Fibroblast of peridontal ligament (primary cell): ENCODE measurements around the gene CD276.

Experiments
- DNase-seq: peaks from one replicate; pipeline ENCODE4 v3.0.0-alpha.2; 2010; ENCODE audit errors: extremely low read depth

CD276 gene

DNA sequence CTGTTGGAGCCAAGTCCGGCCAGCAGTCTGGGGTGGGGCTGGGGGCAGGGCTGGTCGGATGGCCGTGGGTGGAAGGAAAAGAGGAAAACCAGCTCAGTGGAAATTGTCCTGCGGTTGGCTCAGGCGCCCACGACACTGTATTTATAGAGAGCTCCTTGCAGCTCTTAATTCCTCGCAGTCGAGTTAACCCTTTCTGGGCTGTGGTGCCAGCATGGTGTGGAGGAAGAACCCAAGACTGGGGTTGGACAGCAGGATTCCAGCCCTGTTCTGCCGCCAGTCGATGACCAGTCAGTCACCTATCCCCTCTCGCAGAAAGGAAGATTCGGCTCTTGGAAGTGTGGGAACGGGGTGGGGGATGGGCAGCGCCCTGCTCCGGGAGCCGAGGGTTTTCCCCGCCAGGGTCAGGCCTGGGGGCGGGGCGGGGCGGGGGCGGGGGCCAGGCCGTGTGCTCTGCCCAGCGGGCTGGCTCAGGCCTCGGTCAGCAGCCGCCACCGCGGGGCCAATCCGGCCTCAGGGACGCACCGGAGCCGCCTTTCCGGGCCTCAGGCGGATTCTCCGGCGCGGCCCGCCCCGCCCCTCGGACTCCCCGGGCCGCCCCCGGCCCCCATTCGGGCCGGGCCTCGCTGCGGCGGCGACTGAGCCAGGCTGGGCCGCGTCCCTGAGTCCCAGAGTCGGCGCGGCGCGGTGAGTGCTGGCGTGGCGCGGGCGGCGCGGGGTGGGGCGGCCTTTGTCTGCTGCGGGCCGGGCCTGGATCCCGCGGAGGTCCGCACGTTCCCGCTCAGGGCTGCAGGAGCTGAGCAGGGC is at the start of gene CD276:
Gene CD276 (plus strand): TSS at position 607 of the 804 bp plus-strand sequence. CDS start 15,257 bp downstream, outside the sequence.
- DNase-seq = peak; percentile 58

DNA sequence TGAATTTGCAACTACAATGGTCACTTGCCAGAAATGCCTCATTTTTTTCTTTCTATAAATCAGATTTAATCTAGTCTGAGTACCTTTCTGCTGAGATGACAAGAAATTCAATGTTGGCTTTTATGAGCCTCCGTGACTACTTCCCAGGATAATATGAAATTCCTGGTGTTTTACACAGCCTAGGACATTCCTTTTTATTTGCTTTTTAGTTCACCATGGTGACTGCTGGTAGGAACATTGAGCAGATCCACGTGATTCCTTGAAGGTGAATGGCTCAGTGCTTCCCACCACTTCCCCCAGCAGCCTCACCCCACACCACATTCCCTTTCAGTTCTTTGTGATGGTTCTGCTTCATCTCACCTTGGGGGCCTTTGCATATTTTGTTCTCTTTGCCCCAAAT is 46.7 kb upstream of the CD276 start:
- no peak for DNase-seq

- DNase-seq = peak; percentile 62
Measured at GRCh38 chr15:73639464-73639863, 44.7 kb upstream of the CD276 start.

DNA sequence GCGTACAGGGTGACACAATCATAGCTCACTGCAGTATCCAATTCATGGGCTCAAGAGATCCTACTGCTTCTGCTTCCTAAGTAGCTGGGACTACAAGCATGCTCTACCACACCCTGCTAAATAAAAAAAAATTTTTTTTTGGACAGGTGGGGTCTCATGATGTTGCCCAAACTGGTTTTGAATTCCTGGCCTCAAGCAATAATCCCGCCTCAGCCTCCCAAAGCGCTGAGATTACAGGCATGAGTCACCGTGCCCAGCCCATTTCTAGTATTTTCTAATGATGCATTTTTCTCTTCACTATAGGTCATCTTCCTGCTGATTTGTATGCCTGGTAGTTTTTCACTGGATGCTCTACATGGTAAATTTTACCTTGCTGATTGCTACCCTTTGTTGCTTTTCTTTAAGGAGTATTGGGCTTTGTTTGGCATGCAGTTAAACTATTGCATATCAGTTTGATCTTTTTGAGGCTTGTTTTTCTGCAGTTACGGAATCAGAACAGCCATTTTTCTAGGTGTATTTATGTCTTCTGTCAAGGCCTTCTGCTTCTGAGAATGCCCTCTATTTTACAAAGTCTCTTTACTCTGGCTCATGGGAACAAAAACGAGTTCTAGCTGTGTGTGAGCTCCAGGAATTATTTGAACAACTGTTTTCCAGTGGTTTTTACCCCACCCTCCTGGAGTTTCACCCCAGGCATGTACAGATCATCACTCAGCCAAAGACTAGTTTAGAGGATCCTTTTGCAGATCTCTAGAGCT is 36.7 kb upstream of the CD276 start:
- no peak for DNase-seq

DNA sequence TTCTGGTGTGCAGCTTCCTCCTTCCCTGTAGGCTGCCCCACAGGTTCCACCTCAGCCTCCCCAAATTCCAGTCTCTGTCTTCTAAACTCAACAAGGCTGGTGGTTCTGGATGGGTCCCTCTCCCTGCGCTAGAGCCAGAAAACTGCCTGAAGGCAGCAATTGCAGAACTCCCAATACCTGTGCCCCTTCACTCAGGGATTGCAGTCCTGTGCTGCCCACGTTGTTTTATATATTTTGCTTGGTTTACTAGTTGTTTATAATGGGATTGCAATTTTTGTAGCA is 36.2 kb upstream of the CD276 start:
- DNase-seq = no peak

- DNase-seq = peak; percentile 59
Measured at GRCh38 chr15:73650416-73651126, 33.6 kb upstream of the CD276 start.

DNA sequence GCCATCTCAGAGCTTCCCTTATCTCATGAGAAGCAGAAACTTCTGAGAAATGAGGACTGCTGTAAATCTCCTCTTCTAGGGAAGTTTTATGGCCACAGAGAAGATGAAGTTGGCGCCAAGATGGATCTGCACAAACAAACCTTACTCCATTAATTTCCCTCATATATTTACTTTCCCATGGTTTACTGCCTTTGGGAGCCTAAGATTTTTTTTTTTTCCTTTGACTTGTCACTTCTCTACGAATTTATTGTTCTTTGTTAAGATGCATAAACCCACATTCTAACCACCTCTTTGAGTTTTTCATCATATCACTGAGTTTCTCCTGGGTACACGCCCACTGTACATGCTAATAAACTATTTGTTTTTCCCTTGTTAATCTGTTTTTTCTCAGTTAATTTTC is 29.5 kb upstream of the CD276 start:
- DNase-seq = no peak

- DNase-seq = no peak
Measured at GRCh38 chr15:73655724-73656123, 28.5 kb upstream of the CD276 start.

DNA sequence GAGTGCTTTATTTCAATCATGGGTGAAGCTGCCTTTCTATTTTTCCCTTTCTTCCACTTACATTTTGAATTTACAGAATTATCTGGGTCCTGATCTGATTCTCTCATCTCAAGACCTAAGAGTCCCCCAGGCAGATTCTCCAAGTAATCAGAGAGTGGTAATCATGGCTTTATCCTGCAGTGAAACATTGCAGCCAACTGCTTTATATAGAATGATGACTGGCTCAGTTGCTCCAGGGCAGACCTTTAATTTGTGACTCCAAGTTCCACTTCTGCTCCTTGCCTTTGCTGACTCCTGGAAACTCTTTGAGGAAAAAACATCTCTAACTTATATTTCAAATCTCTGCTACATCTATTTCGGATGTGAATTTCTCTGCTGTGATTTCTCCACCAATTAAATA is 25.5 kb upstream of the CD276 start:
- no peak for DNase-seq

- no peak for DNase-seq
Measured at GRCh38 chr15:73660455-73660854, 23.7 kb upstream of the CD276 start.

DNA sequence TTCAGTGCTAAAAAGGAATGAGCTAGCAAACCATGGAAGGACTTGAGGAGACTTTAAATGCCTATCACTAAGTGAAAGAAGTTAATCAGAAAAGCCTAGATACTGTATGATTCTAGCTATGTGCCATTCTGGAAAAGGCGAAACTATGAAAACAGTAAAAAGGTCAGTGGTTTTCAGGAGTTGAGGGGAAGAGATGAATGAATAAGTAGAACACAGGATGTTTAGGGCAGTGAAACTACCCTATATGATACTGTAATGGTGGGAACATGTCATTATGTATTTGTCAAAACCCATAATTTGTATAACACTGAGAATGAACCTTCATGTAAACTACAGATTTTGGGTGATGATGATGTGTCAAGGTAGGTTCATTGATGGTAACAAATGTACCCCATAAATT is 9.6 kb upstream of the CD276 start:
- DNase-seq = no peak

DNA sequence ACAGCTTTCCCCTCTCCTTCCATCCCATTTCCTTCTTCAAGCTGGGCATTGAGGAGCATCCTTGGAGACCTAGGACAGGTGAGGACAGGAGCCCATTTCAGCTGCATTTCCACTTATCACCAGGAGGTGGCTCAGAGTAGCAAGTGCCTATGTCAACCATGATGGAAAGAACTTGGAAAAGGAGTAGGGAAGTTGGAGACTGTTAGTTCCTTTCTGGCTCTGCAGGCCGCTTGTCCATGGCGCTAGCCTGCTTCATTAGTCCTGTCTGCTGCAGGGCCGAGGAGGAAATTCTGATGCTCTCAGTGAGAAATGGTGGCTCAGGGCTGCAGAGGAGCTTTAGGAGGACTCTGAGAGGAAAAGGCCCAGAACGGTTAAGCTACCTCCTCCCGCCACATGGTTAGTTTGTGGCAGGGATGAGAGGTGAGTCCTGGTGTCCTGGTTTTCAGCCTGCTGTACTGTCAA is 7.0 kb upstream of the CD276 start:
- peak; percentile 72 for DNase-seq

DNA sequence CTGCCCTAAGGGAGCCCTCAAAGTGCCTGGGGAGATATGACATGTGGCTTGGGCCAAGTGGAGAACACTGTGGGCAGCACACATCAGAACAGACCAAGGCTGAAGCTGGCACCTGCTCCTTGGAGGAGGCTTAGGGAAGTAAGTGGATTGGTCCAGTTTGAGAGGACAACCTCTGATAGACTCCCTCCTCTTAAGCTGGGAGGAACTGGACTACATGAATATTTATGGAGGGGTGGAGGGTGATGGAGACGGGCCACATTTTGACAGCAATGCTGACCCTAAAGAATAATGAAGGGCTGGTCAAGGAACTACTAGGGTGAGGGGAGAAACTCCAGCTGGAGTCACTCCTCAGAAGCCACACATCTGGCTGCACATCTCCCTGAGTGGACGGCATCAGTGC is 6.5 kb upstream of the CD276 start:
- DNase-seq = no peak

- no peak for DNase-seq
Measured at GRCh38 chr15:73678498-73678897, 5.7 kb upstream of the CD276 start.

GRCh38 chr15:73679180-73679579 is 5.0 kb upstream of the CD276 start:
- DNase-seq = no peak

DNA sequence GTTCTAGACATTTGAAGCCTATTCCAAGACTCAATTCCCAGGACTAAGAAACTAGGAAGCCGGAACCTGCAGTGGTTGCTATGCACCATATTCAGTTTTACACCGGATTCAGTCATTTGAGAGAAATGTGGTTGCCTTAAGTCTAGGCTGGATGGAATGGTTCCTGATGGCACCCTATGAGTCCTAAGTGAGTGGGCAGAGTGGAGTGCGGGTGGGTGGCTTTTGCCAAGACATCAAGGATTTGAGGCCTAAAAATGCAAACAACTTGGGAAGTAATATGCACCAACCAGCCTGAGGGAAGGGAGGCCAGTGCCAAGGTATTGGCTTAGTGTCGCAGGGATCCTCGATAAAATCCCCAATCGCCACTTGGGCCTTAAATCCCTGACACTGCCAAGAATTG is 4.2 kb upstream of the CD276 start:
- DNase-seq = no peak

GRCh38 chr15:73680549-73680948 is 3.6 kb upstream of the CD276 start:
- DNase-seq = no peak

GRCh38 chr15:73681063-73681462 is 3.1 kb upstream of the CD276 start:
- no peak for DNase-seq

DNA sequence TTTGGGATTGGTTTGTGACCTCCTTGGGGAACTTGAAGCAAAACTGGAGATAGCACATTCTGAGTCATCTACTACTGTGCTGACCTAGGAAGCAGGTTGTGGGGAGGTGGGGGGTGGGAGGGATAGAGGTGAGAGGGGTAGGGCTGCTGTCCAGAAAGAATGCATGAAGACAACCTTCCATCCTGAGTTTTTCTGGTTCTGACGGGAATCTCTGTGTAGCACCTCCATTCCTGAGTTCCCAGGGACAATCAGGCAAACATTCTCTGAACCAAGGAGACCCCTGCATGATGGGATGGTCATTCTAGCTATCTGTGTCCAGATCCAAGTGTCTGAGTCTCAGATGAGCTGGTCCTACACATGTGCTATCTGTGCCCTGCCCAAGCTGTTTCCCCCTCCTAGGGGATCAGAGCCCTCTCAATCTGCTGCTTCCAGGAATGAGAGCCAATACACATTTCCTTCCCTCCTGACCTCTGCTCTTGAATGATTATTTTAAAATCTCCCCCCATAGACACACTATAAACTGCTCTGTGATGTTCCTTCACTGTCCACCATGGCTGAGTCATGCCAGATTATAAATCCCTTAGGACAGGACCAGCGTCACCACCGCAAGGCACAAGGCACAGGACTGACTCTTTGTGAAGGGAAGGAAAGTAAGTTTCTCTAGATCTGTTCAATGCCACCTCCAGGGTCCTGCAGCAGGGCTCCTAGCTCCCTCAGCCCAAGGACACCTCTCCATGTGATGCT is 2.2 kb upstream of the CD276 start:
- DNase-seq = no peak

DNA sequence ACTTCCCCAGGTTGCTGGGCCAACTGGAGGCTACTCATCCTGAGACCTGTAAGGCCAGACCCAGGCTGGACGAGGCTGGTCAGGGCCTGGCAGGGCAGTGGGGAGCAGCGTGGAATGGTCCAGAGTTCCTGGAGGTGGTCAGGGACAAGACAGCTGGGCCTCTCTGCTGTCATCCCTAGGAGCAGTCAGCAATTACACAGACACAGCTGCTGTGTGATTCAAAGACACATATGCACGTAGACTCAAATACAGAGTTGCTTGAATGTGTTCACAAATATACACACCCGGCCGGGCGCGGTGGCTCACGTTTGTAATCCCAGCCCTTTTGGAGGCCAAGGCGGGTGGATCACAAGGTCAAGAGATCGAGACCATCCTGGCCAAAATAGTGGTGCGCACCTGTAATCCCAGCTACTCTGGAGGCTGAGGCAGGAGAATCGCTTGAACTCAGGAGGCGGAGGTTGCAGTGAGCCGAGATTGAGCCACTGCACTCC is 1.5 kb upstream of the CD276 start:
- no peak for DNase-seq

- DNase-seq = no peak
Measured at GRCh38 chr15:73683257-73683776, 866 bp upstream of the CD276 start.
